Measurements from ENCODE around the gene ZNF860.

DNA sequence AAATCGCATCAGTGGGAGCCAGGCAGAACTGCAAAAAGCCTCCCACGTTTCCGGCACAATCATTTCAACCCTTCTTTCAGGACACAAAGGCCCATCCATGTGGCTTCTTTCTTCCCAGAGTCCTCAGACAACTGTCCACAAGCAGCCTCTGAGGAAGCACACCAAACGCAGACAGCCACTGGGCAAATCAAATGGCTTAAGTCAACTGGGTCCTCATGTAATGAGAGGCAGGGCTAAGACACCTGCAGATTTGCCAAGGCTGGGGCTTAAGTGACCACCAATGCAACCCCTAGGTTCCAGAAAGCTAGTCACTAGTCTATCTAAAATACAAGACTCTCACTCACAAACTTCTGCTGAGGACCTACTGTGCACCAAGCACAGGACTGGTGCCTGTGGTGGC, 8.5 kb upstream of the ZNF860 start:
- TF ChIP-seq, protein P1, sequence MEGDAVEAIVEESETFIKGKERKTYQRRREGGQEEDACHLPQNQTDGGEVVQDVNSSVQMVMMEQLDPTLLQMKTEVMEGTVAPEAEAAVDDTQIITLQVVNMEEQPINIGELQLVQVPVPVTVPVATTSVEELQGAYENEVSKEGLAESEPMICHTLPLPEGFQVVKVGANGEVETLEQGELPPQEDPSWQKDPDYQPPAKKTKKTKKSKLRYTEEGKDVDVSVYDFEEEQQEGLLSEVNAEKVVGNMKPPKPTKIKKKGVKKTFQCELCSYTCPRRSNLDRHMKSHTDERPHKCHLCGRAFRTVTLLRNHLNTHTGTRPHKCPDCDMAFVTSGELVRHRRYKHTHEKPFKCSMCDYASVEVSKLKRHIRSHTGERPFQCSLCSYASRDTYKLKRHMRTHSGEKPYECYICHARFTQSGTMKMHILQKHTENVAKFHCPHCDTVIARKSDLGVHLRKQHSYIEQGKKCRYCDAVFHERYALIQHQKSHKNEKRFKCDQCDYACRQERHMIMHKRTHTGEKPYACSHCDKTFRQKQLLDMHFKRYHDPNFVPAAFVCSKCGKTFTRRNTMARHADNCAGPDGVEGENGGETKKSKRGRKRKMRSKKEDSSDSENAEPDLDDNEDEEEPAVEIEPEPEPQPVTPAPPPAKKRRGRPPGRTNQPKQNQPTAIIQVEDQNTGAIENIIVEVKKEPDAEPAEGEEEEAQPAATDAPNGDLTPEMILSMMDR (conservative IDR thresholded peaks at IDR 0.05; ENCODE audit: low read length) = no peak
- no peak for TF ChIP-seq EZH2phosphoT487 (IDR thresholded peaks at IDR 0.05; ENCODE audit: borderline replicate concordance, low read depth, low read length)

All from OCI-LY7 (cell line).